HG03565 (cell line): Measurements from ENCODE around the gene DES.

Source experiments
- ATAC-seq: cut with Tn5 transposase; IDR thresholded peaks from one replicate; pipeline ENCODE4 v1.9.1; 2021; ENCODE audit warnings: mild to moderate bottlenecking, moderate library complexity; ENCODE audit not compliant: unreplicated experiment

The DES gene

DNA sequence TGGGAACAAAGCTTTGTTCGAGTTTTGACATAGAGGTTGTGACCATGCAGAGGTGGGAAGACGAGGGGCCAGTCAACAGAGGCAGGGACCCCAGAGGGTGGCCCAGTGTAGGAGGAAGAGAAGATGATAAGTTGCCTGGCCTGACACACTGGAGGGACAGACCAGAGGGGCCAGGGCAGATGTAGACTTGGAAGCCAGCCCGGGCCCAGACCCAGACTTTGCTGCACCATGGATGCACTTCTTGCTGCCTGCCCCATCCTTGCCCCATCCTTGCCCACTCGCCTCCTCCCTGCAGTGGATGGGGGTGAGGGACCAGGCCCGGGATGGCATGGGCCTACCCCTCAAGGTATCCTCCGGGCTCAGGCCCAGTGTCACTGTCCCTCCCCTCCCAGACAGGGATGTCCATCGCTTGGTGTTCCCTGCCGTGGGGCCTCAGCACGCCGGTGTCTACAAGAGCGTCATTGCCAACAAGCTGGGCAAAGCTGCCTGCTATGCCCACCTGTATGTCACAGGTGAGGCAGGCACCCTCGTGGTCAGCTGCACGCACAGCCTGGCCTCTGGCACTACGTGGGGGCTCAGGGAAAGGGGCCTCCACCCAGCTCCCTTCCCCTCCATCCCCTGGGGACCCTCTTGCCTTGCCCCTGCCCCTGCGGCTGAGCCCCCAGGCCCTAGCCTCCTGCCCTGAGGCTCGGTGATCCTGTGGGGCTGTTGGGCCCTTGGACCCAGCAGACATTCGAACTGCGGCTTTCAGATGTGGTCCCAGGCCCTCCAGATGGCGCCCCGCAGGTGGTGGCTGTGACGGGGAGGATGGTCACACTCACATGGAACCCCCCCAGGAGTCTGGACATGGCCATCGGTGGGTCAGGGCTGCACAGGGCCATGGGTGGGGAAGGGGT, 53.5 kb downstream of the DES start:
- no peak for ATAC-seq

DNA sequence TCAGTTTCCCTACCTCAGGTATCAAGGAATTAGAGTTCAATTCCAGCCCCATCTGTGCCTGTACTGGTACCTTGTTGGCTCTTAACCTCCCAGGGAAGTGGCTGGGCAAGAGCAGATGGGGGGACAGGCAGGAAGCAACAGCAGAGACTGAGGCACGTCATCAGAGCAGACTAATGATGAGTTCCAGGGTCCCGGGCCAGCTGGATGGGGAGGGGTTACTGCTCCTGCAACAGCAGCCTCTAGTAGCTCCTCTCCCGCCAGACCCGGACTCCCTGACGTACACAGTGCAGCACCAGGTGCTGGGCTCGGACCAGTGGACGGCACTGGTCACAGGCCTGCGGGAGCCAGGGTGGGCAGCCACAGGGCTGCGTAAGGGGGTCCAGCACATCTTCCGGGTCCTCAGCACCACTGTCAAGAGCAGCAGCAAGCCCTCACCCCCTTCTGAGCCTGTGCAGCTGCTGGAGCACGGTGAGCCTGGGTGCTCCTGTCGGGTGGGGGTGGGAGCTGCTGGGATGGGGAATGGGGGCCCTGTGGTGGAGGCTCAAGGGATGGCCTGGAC, 54.5 kb downstream of the DES start:
- ATAC-seq, result no peak

DNA sequence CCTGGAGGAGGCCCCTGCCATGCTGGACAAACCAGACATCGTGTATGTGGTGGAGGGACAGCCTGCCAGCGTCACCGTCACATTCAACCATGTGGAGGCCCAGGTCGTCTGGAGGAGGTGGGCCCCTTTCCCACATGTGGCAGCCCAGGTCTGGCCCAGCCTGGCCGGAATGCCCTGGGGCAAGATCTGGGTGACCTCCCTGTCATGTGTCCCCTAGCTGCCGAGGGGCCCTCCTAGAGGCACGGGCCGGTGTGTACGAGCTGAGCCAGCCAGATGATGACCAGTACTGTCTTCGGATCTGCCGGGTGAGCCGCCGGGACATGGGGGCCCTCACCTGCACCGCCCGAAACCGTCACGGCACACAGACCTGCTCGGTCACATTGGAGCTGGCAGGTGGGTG, 55.3 kb downstream of the DES start:
- ATAC-seq, result no peak

DNA sequence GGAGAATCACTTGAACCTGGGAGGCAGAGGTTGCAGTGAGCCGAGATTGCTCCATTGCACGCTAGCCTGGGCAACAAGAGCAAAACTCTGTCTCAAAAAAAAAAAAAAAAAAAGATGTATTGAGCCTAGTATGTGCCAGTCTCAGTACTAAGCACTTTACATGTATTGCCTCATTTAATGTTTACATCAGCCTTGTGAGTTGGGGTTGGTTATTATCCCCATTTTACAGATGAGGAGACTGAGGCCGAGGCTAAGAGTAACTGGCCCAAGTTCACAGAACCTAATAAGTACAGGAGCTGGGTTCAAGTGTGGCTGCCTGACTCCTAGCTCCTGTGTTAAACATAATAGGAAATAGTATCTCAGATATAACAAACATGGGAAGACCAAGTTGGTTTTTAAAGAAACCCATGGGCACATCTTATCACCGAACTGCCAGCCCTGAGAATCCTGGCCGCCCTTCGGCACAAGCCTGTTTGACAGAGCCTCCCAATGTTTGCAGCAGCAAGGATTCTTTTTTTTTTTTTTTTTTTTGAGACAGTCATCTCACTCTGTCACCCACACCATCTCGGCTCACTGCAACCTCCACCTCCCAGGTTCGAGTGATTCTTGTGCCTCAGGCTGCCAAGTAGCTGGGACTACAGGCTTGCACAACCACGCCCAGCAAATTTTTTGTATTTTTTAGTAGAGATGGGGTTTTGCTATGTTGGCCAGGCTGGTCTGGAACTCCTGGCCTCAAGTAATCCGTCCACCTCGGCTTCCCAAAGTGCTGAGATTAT, 56.3 kb downstream of the DES start:
- ATAC-seq, result no peak

DNA sequence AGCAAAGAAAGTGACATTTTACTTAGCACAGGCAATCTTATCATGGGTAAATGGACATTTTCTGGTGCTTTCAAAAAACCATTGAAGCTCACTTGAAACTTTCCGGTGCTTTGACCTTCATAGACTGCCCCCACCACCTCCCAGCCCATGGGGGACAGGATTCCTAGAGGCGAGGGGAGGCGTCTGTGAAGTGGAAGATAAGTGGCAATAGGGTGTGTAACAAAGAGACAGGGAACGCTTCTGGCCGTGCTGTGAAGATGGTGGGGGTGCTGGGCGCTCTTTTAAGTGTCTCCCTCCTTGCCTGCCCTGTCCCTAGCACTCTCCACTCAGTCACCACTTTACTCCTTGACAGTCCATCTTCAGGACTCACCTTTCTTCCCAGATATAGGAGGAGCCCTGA, 57.1 kb downstream of the DES start:
- no peak for ATAC-seq

DNA sequence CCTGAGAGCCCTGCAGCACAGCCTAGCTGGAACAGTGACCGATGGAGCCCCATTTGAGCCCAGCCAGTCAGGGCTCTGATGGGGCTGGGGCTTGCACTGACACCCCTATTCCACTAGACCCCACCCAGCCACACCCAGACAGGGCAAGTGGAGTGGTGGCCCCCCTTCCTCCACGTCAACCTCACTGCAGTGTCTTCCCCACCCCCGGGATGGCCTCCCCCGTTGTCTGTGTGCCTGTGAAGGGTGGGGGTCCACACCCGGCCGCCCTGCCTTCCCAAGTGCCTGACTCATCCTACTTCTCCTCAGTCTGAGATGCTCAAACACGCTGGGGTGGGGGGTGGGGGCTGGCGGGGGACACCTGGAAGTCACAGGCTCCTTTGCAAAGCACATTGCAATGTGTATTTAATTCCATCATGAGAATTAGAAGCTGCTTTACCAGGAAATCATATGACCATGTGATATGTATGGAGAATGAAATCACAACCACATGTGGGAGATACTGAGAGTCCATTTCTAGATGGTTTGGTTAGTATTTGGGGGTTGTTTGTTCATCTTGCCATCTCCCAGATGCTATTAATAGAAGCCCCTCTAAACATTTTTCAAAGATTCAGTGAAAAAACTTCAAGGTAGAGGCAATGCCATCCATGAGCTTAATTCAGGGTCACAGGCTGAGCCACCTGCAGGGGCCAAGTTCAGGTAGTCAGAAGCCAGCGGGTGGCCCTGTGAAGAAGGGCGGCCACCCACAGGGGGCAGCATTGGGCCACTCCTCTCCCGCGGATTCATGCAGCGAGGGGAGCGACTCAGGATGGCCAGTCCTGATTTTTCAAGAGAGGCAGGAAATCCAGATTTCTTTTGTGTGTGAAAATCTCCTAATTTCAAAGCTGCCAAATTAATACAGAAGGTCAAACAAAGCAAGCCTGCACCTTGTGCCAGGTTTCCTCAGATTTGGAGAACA, 57.8 kb downstream of the DES start:
- no peak for ATAC-seq
